ENCODE data around the gene FOXO3. TPM values are rescaled to one million over a fixed set of nuclear protein-coding genes. Genes with fewer than 3 reads are reported as not detected.

Gene FOXO3
- total and polyA plus RNA-seq, 2 of the 13 experiments (the other 11 are each of a cell fraction or from before 2014, with no cell fraction given), result 16.0 to 22.5 TPM

DNA sequence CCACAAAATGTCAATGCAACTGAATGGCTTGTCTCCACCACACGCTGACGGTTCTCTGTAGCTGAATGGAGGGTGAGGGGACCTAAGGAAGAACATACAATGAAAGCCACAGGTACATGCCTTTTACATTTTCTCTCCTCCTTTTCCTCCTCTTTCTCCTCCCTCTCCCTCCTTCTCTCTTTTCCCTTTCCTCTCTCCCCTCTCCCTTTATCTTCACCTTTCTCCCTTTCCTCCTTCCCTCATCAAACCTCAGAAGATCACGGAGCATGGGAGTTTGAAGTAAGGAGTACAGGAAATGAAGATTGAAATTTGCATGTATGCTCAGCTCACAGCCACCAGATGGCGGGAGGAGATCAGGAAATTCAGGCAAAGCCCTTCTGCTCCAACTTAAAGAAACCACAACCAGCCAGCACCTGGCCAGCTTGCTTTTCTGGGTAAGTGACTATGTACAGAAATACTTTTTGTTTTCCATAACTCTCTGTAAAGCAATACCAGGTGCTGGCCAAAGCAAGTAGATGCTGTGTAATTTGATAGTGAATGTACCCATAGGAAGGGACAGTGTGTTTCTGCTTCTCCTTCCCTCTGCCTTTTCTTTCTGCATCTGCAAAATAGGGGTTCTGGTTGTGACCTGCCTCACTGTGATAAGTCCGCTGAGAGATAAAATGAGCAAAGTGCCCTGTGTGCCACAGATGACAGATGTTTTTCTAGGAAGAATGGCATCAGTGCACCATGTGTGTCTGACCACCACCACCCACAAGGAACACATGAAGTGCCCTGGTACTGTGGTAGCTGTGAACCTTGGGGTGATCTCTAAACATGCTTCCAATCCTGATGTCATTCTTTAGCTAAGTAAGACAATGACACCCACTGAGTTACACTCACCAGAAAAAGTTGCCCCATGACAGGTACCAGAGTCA, 18.6 kb upstream of the FOXO3 start (continued):
- no peak for TF ChIP-seq ZNF589 (CRISPR knock-in tag; conservative IDR thresholded peaks at IDR 0.05)
- TF ChIP-seq, protein P1, sequence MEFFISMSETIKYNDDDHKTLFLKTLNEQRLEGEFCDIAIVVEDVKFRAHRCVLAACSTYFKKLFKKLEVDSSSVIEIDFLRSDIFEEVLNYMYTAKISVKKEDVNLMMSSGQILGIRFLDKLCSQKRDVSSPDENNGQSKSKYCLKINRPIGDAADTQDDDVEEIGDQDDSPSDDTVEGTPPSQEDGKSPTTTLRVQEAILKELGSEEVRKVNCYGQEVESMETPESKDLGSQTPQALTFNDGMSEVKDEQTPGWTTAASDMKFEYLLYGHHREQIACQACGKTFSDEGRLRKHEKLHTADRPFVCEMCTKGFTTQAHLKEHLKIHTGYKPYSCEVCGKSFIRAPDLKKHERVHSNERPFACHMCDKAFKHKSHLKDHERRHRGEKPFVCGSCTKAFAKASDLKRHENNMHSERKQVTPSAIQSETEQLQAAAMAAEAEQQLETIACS (CRISPR knock-in tag; IDR thresholded peaks at IDR 0.05), result no peak
- no peak for TF ChIP-seq EHMT2 (IDR thresholded peaks at IDR 0.05; ENCODE audit: borderline replicate concordance, low read depth, low read length)
- TF ChIP-seq, protein P2, sequence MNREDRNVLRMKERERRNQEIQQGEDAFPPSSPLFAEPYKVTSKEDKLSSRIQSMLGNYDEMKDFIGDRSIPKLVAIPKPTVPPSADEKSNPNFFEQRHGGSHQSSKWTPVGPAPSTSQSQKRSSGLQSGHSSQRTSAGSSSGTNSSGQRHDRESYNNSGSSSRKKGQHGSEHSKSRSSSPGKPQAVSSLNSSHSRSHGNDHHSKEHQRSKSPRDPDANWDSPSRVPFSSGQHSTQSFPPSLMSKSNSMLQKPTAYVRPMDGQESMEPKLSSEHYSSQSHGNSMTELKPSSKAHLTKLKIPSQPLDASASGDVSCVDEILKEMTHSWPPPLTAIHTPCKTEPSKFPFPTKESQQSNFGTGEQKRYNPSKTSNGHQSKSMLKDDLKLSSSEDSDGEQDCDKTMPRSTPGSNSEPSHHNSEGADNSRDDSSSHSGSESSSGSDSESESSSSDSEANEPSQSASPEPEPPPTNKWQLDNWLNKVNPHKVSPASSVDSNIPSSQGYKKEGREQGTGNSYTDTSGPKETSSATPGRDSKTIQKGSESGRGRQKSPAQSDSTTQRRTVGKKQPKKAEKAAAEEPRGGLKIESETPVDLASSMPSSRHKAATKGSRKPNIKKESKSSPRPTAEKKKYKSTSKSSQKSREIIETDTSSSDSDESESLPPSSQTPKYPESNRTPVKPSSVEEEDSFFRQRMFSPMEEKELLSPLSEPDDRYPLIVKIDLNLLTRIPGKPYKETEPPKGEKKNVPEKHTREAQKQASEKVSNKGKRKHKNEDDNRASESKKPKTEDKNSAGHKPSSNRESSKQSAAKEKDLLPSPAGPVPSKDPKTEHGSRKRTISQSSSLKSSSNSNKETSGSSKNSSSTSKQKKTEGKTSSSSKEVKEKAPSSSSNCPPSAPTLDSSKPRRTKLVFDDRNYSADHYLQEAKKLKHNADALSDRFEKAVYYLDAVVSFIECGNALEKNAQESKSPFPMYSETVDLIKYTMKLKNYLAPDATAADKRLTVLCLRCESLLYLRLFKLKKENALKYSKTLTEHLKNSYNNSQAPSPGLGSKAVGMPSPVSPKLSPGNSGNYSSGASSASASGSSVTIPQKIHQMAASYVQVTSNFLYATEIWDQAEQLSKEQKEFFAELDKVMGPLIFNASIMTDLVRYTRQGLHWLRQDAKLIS (CRISPR knock-in tag; IDR thresholded peaks at IDR 0.05), result no peak
- TF ChIP-seq, protein P3, sequence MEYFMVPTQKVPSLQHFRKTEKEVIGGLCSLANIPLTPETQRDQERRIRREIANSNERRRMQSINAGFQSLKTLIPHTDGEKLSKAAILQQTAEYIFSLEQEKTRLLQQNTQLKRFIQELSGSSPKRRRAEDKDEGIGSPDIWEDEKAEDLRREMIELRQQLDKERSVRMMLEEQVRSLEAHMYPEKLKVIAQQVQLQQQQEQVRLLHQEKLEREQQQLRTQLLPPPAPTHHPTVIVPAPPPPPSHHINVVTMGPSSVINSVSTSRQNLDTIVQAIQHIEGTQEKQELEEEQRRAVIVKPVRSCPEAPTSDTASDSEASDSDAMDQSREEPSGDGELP (IDR thresholded peaks at IDR 0.05; ENCODE audit: borderline replicate concordance, low read depth), result no peak
- TF ChIP-seq, protein P4, sequence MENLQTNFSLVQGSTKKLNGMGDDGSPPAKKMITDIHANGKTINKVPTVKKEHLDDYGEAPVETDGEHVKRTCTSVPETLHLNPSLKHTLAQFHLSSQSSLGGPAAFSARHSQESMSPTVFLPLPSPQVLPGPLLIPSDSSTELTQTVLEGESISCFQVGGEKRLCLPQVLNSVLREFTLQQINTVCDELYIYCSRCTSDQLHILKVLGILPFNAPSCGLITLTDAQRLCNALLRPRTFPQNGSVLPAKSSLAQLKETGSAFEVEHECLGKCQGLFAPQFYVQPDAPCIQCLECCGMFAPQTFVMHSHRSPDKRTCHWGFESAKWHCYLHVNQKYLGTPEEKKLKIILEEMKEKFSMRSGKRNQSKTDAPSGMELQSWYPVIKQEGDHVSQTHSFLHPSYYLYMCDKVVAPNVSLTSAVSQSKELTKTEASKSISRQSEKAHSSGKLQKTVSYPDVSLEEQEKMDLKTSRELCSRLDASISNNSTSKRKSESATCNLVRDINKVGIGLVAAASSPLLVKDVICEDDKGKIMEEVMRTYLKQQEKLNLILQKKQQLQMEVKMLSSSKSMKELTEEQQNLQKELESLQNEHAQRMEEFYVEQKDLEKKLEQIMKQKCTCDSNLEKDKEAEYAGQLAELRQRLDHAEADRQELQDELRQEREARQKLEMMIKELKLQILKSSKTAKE (CRISPR knock-in tag; IDR thresholded peaks at IDR 0.05; ENCODE audit: borderline replicate concordance), result no peak
- no peak for TF ChIP-seq LCORL (IDR thresholded peaks at IDR 0.05)
- TF ChIP-seq LCORL (CRISPR knock-in tag; IDR thresholded peaks at IDR 0.05), result no peak
- TF ChIP-seq NFYC (CRISPR knock-in tag; IDR thresholded peaks at IDR 0.05), result no peak
- peak; percentile 24; the same call in 1 of the 2 replicates for TF ChIP-seq ERF (CRISPR knock-in tag; IDR thresholded peaks at IDR 0.05)
- no peak for TF ChIP-seq DR1 (CRISPR knock-in tag; IDR thresholded peaks at IDR 0.05)
- TF ChIP-seq, protein P5, sequence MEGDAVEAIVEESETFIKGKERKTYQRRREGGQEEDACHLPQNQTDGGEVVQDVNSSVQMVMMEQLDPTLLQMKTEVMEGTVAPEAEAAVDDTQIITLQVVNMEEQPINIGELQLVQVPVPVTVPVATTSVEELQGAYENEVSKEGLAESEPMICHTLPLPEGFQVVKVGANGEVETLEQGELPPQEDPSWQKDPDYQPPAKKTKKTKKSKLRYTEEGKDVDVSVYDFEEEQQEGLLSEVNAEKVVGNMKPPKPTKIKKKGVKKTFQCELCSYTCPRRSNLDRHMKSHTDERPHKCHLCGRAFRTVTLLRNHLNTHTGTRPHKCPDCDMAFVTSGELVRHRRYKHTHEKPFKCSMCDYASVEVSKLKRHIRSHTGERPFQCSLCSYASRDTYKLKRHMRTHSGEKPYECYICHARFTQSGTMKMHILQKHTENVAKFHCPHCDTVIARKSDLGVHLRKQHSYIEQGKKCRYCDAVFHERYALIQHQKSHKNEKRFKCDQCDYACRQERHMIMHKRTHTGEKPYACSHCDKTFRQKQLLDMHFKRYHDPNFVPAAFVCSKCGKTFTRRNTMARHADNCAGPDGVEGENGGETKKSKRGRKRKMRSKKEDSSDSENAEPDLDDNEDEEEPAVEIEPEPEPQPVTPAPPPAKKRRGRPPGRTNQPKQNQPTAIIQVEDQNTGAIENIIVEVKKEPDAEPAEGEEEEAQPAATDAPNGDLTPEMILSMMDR (CRISPR knock-in tag; IDR thresholded peaks at IDR 0.05), result peak; percentile 92
- TF ChIP-seq HIVEP1 (CRISPR knock-in tag; IDR thresholded peaks at IDR 0.05), result no peak
- 0 out of 2 replicates have a peak, but pooled peaks have one; percentile 37 for TF ChIP-seq KDM2A (CRISPR knock-in tag; IDR thresholded peaks at IDR 0.05; ENCODE audit: borderline replicate concordance, low read depth)
- TF ChIP-seq, protein P6, sequence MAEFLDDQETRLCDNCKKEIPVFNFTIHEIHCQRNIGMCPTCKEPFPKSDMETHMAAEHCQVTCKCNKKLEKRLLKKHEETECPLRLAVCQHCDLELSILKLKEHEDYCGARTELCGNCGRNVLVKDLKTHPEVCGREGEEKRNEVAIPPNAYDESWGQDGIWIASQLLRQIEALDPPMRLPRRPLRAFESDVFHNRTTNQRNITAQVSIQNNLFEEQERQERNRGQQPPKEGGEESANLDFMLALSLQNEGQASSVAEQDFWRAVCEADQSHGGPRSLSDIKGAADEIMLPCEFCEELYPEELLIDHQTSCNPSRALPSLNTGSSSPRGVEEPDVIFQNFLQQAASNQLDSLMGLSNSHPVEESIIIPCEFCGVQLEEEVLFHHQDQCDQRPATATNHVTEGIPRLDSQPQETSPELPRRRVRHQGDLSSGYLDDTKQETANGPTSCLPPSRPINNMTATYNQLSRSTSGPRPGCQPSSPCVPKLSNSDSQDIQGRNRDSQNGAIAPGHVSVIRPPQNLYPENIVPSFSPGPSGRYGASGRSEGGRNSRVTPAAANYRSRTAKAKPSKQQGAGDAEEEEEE (CRISPR knock-in tag; IDR thresholded peaks at IDR 0.05; ENCODE audit: borderline replicate concordance), result peak; percentile 47; the same call in 1 of the 2 replicates
- no peak for TF ChIP-seq MIER2 (CRISPR knock-in tag; IDR thresholded peaks at IDR 0.05)
- TF ChIP-seq ZNF468 (CRISPR knock-in tag; IDR thresholded peaks at IDR 0.05), result no peak
